ENCODE measurements around the gene DHRS4.
"Not testable (repeated sequence)": the region's sequence is repeated elsewhere in the genome, so short reads cannot be mapped to it uniquely, and the experiment has no call there.

Gene DHRS4

GRCh38 chr14:24012726-24013273 is 59.2 kb downstream of the DHRS4 start:
- H2BK15ac ChIP-seq (ENCODE audit: low read length); H3K9ac ChIP-seq (ENCODE audit: low read depth, low read length, poor library complexity); H4K8ac ChIP-seq (ENCODE audit: low read depth, low read length); H4K91ac ChIP-seq (ENCODE audit: low read depth, low read length, poor library complexity); H3K9me3 ChIP-seq (replicated peaks in 1 of 2; ENCODE audit: control insufficient read depth in 2 of 2, insufficient read depth in 1 of 2, low read depth in 1 of 2, low read length in 2 of 2); H2BK12ac ChIP-seq (ENCODE audit: low read length); H3K4me1 ChIP-seq (ENCODE audit: control insufficient read depth in 2 of 2, insufficient read depth in 1 of 2, low read depth in 1 of 2, low read length in 2 of 2); H3K4me3 ChIP-seq (ENCODE audit: low read length in 2 of 2); H2AK5ac ChIP-seq (ENCODE audit: low read depth, low read length); H3K18ac ChIP-seq (ENCODE audit: low read length); H3K4me2 ChIP-seq (ENCODE audit: insufficient read depth, low read length, poor library complexity, severe bottlenecking); H3K36me3 ChIP-seq (replicated peaks in 1 of 2; ENCODE audit: control insufficient read depth in 2 of 2, insufficient read depth in 2 of 2, low read length in 2 of 2); H2AFZ ChIP-seq (ENCODE audit: low read length); H3K14ac ChIP-seq (ENCODE audit: low read length); H3K27ac ChIP-seq (replicated peaks; ENCODE audit: low read length); DNase-seq (ENCODE audit: low spot score); H3K23ac ChIP-seq (ENCODE audit: low read depth, low read length, poor library complexity); H3K79me1 ChIP-seq (ENCODE audit: low read depth, low read length); H3K4ac ChIP-seq (ENCODE audit: low read length); H2BK120ac ChIP-seq (ENCODE audit: low read depth, low read length); H2BK5ac ChIP-seq (ENCODE audit: low read length): not testable (repeated sequence)
- WGBS, 2 donors (ENCODE audit: extremely low coverage in 2 of 2, insufficient read length in 2 of 2, insufficient replicate concordance in 1 of 2): no CpG with 5 or more reads among the region's 4 CpGs
- peaks cover 0 to 22% (median 0%) of the 10 kb centered on the region in 3 experiments for H3K27me3 ChIP-seq (ENCODE audit: control insufficient read depth in 3 of 3, insufficient read depth in 3 of 3, low read depth in 1 of 3, low read length in 3 of 3)

- no peak overlapping the region for H2BK15ac ChIP-seq (ENCODE audit: low read length)
- peaks cover 2% of the 10 kb centered on the region for H3K79me1 ChIP-seq (ENCODE audit: low read depth, low read length)
- H3K4me2 ChIP-seq (ENCODE audit: insufficient read depth, low read length, poor library complexity, severe bottlenecking): no peak overlapping the region
- no peak overlapping the region for H2AK5ac ChIP-seq (ENCODE audit: low read depth, low read length)
- no peak overlapping the region for H4K8ac ChIP-seq (ENCODE audit: low read depth, low read length)
- H3K18ac ChIP-seq (ENCODE audit: low read length): no peak overlapping the region
- no peaks in the 10 kb centered on the region for H3K36me3 ChIP-seq (replicated peaks in 1 of 2; ENCODE audit: control insufficient read depth in 2 of 2, insufficient read depth in 2 of 2, low read length in 2 of 2)
- H3K4me3 ChIP-seq (ENCODE audit: low read length in 2 of 2): no peak overlapping the region
- H3K9me3 ChIP-seq (replicated peaks in 1 of 2; ENCODE audit: control insufficient read depth in 2 of 2, insufficient read depth in 1 of 2, low read depth in 1 of 2, low read length in 2 of 2): no peaks in the 10 kb centered on the region
- peaks cover 0 to 4% of the 10 kb centered on the region in 2 donors for H3K4me1 ChIP-seq (ENCODE audit: control insufficient read depth in 2 of 2, insufficient read depth in 1 of 2, low read depth in 1 of 2, low read length in 2 of 2)
- H3K27ac ChIP-seq (replicated peaks; ENCODE audit: low read length): no peak overlapping the region
- H2BK12ac ChIP-seq (ENCODE audit: low read length): no peak overlapping the region
- no peak overlapping the region for H4K91ac ChIP-seq (ENCODE audit: low read depth, low read length, poor library complexity)
- peak; percentile 67 for DNase-seq (ENCODE audit: low spot score)
- H3K27me3 ChIP-seq (ENCODE audit: control insufficient read depth in 3 of 3, insufficient read depth in 3 of 3, low read depth in 1 of 3, low read length in 3 of 3): peaks cover 0 to 22% (median 0%) of the 10 kb centered on the region in 3 experiments
- H3K14ac ChIP-seq (ENCODE audit: low read length): no peak overlapping the region
- no peak overlapping the region for H2BK120ac ChIP-seq (ENCODE audit: low read depth, low read length)
- no peak overlapping the region for H3K9ac ChIP-seq (ENCODE audit: low read depth, low read length, poor library complexity)
- no peak overlapping the region for H3K4ac ChIP-seq (ENCODE audit: low read length)
- H2AFZ ChIP-seq (ENCODE audit: low read length): no peak overlapping the region
- no peak overlapping the region for H3K23ac ChIP-seq (ENCODE audit: low read depth, low read length, poor library complexity)
- no peak overlapping the region for H2BK5ac ChIP-seq (ENCODE audit: low read length)
- WGBS, 2 donors (ENCODE audit: extremely low coverage in 2 of 2, insufficient read length in 2 of 2, insufficient replicate concordance in 1 of 2): no CpG with 5 or more reads among the region's 12 CpGs
Observed at GRCh38 chr14:24013654-24014514, 60.3 kb downstream of the DHRS4 start.

- H2BK120ac ChIP-seq (ENCODE audit: low read depth, low read length); H3K23ac ChIP-seq (ENCODE audit: low read depth, low read length, poor library complexity); H3K4ac ChIP-seq (ENCODE audit: low read length); H2BK15ac ChIP-seq (ENCODE audit: low read length); H2BK5ac ChIP-seq (ENCODE audit: low read length); H3K9me3 ChIP-seq (replicated peaks in 1 of 2; ENCODE audit: control insufficient read depth in 2 of 2, insufficient read depth in 1 of 2, low read depth in 1 of 2, low read length in 2 of 2); H4K91ac ChIP-seq (ENCODE audit: low read depth, low read length, poor library complexity); H2AK5ac ChIP-seq (ENCODE audit: low read depth, low read length); H3K18ac ChIP-seq (ENCODE audit: low read length); H4K8ac ChIP-seq (ENCODE audit: low read depth, low read length); H3K4me1 ChIP-seq (ENCODE audit: control insufficient read depth in 2 of 2, insufficient read depth in 1 of 2, low read depth in 1 of 2, low read length in 2 of 2); H3K9ac ChIP-seq (ENCODE audit: low read depth, low read length, poor library complexity); H2AFZ ChIP-seq (ENCODE audit: low read length); H3K27ac ChIP-seq (replicated peaks; ENCODE audit: low read length); H3K4me2 ChIP-seq (ENCODE audit: insufficient read depth, low read length, poor library complexity, severe bottlenecking); H3K79me1 ChIP-seq (ENCODE audit: low read depth, low read length); H2BK12ac ChIP-seq (ENCODE audit: low read length); DNase-seq (ENCODE audit: low spot score); H3K36me3 ChIP-seq (replicated peaks in 1 of 2; ENCODE audit: control insufficient read depth in 2 of 2, insufficient read depth in 2 of 2, low read length in 2 of 2); H3K14ac ChIP-seq (ENCODE audit: low read length): not testable (repeated sequence)
- H3K4me3 ChIP-seq (ENCODE audit: low read length in 2 of 2): peak overlapping the region in 1 of 2 donors; percentile 22
- H3K27me3 ChIP-seq (ENCODE audit: control insufficient read depth in 3 of 3, insufficient read depth in 3 of 3, low read depth in 1 of 3, low read length in 3 of 3): peaks cover 0 to 19% (median 0%) of the 10 kb centered on the region in 3 experiments
- WGBS, 2 donors (ENCODE audit: extremely low coverage in 2 of 2, insufficient read length in 2 of 2, insufficient replicate concordance in 1 of 2): no CpG with 5 or more reads among the region's 6 CpGs
Observed at GRCh38 chr14:24015745-24016144, 62.2 kb downstream of the DHRS4 start.

All from neuronal stem cell (in vitro differentiated cells).